ENCODE measurements around the gene CCDC87.

Gene CCDC87

DNA sequence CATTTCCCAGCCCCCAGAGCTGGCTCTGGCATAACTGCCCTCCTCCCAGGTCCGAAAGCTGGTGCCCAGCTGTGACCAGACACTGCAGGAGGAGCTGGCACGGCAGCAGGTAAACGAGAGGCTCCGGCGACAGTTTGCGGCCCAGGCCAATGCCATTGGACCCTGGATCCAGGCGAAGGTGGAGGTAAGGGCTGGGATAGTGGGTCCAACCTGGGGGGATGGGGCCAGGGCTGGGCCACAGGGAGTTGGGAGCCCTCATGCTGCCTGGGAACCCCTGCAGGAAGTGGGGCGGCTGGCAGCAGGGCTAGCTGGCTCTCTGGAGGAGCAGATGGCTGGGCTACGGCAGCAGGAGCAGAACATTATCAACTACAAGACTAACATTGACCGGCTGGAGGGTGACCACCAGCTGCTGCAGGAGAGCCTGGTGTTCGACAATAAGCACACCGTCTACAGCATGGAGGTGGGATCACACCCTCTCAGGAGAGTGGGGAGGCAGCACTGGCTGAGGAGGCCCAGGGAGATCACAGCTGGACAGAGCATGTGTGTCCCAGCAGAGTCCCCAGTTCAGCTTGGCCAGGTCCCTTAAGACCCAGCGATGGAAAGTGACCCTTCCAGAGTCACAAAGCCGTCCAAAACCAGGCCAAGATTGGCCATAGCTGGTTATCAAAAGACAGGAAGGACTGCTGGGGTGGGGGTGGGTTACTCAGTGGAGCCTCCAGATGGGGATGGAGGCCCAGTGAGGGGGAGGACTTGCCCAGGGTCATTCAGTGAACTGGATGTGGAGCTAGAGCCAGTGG, 31.5 kb downstream of the CCDC87 start:
- Mint-ChIP-seq H3K36me3 (peaks cover 4% of the 10 kb centered on the region), H3K27me3 (peaks cover 11% of the 10 kb centered on the region), H3K4me3 (no peak overlapping the region), H3K9me3 (no peaks in the 10 kb centered on the region), H3K27ac (no peak overlapping the region), H3K4me1 (no peaks in the 10 kb centered on the region)
- DNase-seq (ENCODE audit: low spot score in 2 of 2): no peak
- ATAC-seq (ENCODE audit: low read depth): no peak

DNA sequence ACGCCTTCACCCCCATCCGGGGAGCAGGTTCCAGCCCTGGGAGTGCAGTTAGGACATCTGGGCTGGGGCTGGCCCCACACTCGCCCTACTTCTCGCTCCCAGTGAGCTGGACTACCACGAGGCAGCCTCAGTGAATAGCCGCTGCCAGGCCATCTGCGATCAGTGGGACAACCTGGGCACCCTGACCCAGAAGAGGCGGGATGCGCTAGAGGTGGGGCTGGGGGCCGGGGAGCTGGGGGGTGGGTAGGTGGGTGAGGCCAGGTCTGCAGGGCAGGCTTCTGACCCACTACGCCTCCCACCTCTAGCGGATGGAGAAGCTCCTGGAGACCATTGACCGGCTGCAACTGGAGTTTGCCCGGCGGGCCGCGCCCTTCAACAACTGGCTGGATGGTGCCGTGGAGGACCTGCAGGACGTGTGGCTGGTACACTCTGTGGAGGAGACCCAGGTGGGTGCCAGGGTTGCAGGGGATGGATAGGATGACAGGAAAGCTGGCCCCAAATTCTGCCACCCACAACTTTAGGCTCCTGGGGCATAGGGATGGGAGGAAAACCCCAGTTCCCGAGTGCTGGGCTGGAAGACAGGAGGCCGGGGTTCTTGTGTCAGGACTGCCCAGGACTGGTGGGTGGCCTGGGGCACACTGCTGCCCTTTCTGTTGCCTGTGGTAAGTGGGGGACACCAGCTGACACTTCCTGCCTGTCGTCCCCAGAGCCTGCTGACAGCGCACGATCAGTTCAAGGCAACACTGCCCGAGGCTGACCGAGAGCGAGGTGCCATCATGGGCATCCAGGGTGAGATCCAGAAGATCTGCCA, 32.8 kb downstream of the CCDC87 start:
- H3K36me3 Mint-ChIP-seq: no peaks in the 10 kb centered on the region
- peaks cover 9% of the 10 kb centered on the region for H3K27me3 Mint-ChIP-seq
- H3K4me3 Mint-ChIP-seq: no peak overlapping the region
- H3K9me3 Mint-ChIP-seq: no peaks in the 10 kb centered on the region
- ATAC-seq (ENCODE audit: low read depth) (no peak), DNase-seq (ENCODE audit: low spot score in 2 of 2) (no peak)
- H3K27ac Mint-ChIP-seq: no peak overlapping the region
- H3K4me1 Mint-ChIP-seq: no peaks in the 10 kb centered on the region

DNA sequence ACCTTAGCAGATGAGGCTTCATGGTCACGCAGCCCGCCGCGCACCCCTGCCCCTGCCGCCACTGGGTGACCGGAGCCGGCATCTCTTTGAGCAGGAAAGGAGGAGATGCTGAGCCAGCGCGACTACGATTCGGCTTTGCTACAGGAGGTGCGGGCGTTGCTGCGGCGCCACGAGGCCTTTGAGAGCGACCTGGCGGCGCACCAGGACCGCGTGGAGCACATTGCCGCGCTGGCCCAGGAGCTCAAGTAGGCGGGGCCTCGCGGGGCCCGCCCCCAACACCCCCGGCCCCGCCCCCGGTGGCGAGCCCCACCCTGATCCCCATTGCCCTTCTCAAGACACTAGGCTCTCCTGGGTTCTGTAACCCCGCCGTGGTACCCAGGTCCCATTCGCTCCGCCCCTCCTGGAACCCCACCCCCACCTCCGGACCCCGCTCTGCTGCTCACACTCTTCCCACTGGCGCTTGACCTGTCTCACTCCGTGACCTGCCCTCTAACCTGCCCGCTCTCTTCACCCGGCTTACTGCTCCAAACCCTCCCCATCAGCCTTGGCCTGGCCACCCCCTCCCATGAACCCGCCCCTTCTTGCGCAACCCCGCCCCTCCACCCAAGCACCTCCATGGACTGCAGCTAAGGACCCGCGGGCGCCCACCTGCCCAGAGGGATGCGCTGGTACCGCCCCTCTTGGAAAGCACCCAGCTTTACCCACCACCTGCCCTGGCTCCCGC, 33.6 kb downstream of the CCDC87 start:
- ATAC-seq (ENCODE audit: low read depth): peak; percentile 55
- DNase-seq (ENCODE audit: low spot score in 2 of 2): no peak
- no peaks in the 10 kb centered on the region for H3K36me3 Mint-ChIP-seq
- H3K4me3 Mint-ChIP-seq: no peak overlapping the region
- H3K9me3 Mint-ChIP-seq: no peaks in the 10 kb centered on the region
- H3K27ac Mint-ChIP-seq: no peak overlapping the region
- peaks cover 9% of the 10 kb centered on the region for H3K27me3 Mint-ChIP-seq
- H3K4me1 Mint-ChIP-seq: no peaks in the 10 kb centered on the region

DNA sequence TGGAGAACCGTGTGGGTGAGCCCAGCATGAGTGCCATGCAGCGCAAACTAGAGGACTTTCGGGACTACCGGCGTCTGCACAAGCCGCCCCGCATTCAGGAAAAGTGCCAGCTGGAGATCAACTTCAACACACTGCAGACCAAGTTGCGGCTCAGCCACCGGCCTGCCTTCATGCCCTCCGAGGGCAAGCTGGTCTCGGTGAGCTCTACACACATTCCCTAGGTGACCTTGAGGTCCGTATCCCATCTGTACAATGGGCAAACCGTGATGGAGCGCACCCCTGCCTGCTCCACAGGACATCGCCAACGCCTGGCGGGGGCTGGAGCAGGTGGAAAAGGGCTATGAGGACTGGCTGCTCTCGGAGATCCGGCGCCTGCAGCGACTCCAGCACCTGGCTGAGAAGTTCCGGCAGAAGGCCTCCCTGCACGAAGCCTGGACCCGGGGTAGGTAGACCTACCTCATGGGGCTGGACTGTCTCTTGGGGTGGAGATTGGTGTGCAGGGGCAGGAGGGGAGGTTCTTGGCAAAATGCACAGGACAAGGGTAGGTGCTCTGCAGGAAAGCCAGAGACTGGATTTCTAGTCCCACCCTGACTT, 35.0 kb downstream of the CCDC87 start:
- no peaks in the 10 kb centered on the region for H3K36me3 Mint-ChIP-seq
- no peak overlapping the region for H3K27ac Mint-ChIP-seq
- DNase-seq (ENCODE audit: low spot score in 2 of 2) (no peak), ATAC-seq (ENCODE audit: low read depth) (no peak)
- no peaks in the 10 kb centered on the region for H3K9me3 Mint-ChIP-seq
- no peaks in the 10 kb centered on the region for H3K4me1 Mint-ChIP-seq
- H3K4me3 Mint-ChIP-seq: no peak overlapping the region
- peaks cover 9% of the 10 kb centered on the region for H3K27me3 Mint-ChIP-seq

DNA sequence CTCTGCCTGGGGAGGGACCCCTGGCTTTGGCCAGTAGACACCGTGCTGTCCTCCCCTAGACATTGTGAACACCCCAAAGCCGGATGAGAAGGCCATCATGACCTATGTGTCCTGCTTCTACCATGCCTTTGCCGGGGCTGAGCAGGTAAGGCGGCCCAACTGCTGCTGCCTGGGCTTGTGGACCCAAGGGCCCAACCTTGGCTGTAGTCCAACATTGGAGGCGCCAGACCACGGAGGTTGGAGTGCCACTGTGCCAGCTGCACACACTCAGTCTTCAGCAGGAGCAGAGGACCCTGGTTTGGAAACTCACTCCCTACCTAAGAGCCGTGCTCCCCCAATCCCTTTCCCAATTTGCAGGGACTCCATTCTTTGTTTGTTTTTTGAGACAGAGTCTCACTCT, 36.8 kb downstream of the CCDC87 start:
- H3K36me3 Mint-ChIP-seq: no peaks in the 10 kb centered on the region
- peaks cover 9% of the 10 kb centered on the region for H3K27me3 Mint-ChIP-seq
- no peak overlapping the region for H3K4me3 Mint-ChIP-seq
- no peak overlapping the region for H3K27ac Mint-ChIP-seq
- H3K9me3 Mint-ChIP-seq: no peaks in the 10 kb centered on the region
- ATAC-seq (ENCODE audit: low read depth): no peak
- DNase-seq (ENCODE audit: low spot score in 2 of 2): no peak
- H3K4me1 Mint-ChIP-seq: no peaks in the 10 kb centered on the region

DNA sequence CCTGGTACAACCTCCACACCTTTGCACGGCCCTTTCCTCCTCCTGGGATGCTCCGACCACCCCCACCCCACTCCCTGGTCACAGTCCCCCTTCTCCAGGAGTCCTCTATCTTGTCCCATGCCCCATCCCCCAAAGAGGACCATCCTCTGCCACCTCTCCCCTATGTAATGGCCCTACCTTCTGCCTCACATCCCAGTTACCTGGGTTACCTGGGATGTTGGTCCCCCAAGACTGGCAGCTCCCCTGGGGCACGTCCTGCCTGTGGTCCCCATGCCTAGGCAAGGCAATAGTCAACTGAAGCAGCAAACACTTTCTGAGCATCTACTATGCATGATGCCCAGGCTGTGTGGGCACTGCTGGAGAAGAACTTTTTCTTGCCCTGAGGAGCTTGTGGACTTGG, 37.4 kb downstream of the CCDC87 start:
- H3K36me3 Mint-ChIP-seq: no peaks in the 10 kb centered on the region

DNA sequence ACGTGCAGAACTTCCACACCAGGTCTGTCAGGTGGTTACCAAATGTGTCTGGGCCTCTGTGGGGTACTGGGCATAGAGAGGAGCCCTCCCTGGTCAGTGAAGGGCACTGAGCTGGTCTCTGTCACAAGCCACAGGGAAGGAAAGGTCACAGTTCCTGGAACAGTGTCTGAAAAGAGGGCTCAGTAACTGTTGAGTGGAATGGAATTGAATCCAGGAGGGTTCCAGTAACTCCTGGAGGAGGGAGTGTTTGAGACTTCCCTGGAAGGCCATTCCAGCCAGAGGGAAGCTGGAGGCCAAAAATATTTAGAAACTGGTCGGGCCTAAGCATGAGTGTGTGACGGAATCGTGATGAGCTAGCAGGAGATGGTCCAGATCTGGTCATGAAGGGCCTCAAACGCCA, 38.3 kb downstream of the CCDC87 start:
- no peak for ATAC-seq (ENCODE audit: low read depth)

More for the DNA sequence above, 37.4 kb downstream of the CCDC87 start:
- H3K27me3 Mint-ChIP-seq: peaks cover 9% of the 10 kb centered on the region
- no peaks in the 10 kb centered on the region for H3K4me1 Mint-ChIP-seq
- no peaks in the 10 kb centered on the region for H3K9me3 Mint-ChIP-seq
- ATAC-seq (ENCODE audit: low read depth) (no peak), DNase-seq (ENCODE audit: low spot score in 2 of 2) (no peak)
- no peak overlapping the region for H3K27ac Mint-ChIP-seq
- no peak overlapping the region for H3K4me3 Mint-ChIP-seq

DNA sequence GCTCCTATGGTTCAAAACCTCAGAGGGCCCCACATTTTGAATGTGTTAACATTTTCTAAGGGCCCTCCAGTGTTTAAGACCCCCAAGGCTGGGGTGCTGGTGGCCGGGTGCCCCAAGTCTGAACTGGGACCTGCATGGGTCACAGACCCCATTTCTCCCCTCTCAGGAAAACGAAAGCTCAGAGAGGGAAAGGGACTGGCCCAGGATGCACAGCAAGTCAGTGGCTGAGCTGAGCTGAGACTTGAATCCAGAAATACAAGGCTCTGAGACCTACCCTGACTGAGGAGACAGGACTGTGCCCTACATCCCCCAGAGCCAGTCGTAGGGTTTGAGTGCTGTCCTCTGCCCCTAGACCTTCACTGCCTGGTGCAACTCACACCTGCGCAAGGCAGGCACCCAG, 42.0 kb downstream of the CCDC87 start:
- no peak overlapping the region for H3K27ac Mint-ChIP-seq
- H3K4me3 Mint-ChIP-seq: no peak overlapping the region
- H3K9me3 Mint-ChIP-seq: no peaks in the 10 kb centered on the region
- H3K4me1 Mint-ChIP-seq: no peaks in the 10 kb centered on the region
- H3K27me3 Mint-ChIP-seq: no peaks in the 10 kb centered on the region
- H3K36me3 Mint-ChIP-seq: no peaks in the 10 kb centered on the region
- ATAC-seq (ENCODE audit: low read depth) (no peak), DNase-seq (ENCODE audit: low spot score in 2 of 2) (no peak)

More for the DNA sequence above, 38.3 kb downstream of the CCDC87 start:
- Mint-ChIP-seq H3K36me3 (no peaks in the 10 kb centered on the region), H3K4me1 (no peaks in the 10 kb centered on the region), H3K27ac (no peak overlapping the region), H3K4me3 (no peak overlapping the region), H3K27me3 (peaks cover 9% of the 10 kb centered on the region), H3K9me3 (no peaks in the 10 kb centered on the region)
- no peak for DNase-seq (ENCODE audit: low spot score in 2 of 2)

DNA sequence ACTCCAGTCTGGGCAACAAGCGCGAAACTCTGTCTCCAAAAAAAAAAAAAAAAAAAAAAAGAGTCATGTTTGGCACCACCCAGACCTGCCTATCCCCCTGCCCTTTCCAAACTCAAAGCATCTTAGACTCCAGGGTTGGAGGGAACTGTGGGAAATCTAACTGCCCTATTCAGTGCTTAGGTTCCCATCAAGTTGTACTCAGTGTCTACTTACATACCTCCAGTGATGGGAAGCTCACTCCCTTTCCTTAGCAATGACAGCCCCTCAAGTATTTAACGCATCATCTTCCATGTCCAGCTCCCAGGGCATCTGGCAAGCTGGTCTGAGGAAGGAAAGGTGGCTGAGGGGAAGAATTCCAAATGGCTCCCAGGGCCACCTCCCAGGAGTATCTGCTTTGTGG, 43.2 kb downstream of the CCDC87 start:
- Mint-ChIP-seq H3K9me3 (no peaks in the 10 kb centered on the region), H3K4me3 (no peak overlapping the region)

DNA sequence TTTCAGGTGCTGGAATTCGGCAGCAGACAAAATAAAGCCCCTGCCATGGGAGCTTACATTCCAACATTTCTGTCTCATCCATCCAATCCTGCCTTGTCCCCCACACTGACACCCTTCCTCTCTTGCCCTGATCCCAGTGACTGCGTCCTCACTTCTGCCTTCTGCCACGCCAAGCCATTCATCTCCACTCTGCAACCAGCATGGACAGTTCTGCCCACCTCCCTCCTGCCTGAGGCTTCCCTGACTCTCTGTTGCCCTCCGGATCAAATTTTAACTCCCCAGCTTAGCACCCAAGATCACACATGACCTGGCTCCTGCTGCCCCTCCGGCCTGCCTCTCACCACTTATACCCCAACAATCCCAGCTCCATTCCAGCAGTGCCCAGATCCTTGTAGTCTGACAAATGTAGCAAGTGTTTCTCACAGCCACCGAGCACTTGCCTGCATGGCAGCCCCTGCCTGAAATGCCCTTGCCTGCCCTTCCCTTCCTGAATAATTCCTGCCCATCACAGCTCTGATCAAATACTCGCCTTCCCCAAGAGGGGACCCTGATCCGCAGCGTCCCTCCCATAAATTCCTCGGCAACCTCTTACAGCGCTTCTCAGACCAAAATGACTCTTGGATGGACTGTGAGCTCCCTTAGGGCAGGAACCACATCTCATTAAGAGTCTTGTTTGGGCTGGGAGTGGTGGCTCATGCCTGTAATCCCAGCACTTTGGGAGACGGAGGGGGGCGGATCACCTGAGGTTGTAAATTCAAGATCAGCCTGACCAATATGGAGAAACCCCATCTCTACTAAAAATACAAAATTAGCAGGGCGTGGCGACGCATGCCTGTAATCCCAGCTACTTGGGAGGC, 43.9 kb downstream of the CCDC87 start:
- Mint-ChIP-seq H3K9me3 (no peaks in the 10 kb centered on the region), H3K36me3 (no peaks in the 10 kb centered on the region), H3K27ac (no peak overlapping the region), H3K4me3 (peak overlapping the region; percentile 1), H3K4me1 (peaks cover 8% of the 10 kb centered on the region), H3K27me3 (no peaks in the 10 kb centered on the region)
- no peak for DNase-seq (ENCODE audit: low spot score in 2 of 2)
- ATAC-seq (ENCODE audit: low read depth): no peak

More for the DNA sequence above, 43.2 kb downstream of the CCDC87 start:
- Mint-ChIP-seq H3K27ac (no peak overlapping the region), H3K27me3 (no peaks in the 10 kb centered on the region), H3K36me3 (no peaks in the 10 kb centered on the region), H3K4me1 (peaks cover 4% of the 10 kb centered on the region)
- DNase-seq (ENCODE audit: low spot score in 2 of 2): no peak
- no peak for ATAC-seq (ENCODE audit: low read depth)

DNA sequence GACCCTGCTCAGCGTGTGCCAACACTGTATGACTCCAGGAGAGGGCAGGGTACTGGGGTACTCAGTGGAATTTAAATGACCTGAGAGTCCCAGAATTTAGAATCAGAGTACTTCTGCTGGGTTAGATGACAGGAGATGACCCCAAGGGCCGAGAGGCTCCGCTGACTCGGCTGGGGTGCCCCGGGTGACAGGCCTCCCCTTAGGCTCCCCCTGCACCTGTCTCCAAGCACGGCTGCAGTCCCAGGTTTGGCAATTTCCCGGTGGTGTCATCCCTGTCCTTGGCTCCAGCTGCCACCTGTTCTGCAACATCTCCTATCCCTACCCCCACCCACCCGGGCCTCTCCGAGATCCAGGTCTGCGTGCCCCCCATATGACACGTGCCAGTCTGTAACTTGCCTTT, 44.8 kb downstream of the CCDC87 start:
- DNase-seq (ENCODE audit: low spot score in 2 of 2) (no peak), ATAC-seq (ENCODE audit: low read depth) (no peak)
- Mint-ChIP-seq H3K27me3 (no peaks in the 10 kb centered on the region), H3K27ac (no peak overlapping the region), H3K4me1 (peaks cover 18% of the 10 kb centered on the region), H3K4me3 (no peak overlapping the region), H3K36me3 (no peaks in the 10 kb centered on the region), H3K9me3 (no peaks in the 10 kb centered on the region)

DNA sequence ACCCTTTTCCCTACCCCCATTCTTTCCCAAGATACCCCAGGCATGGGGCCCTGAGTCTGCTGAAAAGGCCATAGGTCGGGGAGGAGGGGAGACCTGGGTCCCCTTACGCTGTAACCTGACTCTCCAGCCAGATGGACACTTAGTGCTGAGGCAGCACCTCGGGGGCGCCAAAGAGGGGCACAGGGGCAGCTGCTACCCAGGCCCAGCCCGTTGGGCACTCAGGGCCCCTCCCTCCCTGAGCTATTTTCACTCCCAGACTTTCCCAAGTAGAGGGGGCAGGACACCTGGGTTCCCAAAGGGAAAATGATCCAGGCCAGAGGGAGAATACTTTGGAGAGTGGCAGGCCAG, 45.2 kb downstream of the CCDC87 start:
- Mint-ChIP-seq H3K4me1 (peaks cover 18% of the 10 kb centered on the region), H3K27me3 (no peaks in the 10 kb centered on the region), H3K27ac (no peak overlapping the region)

DNA sequence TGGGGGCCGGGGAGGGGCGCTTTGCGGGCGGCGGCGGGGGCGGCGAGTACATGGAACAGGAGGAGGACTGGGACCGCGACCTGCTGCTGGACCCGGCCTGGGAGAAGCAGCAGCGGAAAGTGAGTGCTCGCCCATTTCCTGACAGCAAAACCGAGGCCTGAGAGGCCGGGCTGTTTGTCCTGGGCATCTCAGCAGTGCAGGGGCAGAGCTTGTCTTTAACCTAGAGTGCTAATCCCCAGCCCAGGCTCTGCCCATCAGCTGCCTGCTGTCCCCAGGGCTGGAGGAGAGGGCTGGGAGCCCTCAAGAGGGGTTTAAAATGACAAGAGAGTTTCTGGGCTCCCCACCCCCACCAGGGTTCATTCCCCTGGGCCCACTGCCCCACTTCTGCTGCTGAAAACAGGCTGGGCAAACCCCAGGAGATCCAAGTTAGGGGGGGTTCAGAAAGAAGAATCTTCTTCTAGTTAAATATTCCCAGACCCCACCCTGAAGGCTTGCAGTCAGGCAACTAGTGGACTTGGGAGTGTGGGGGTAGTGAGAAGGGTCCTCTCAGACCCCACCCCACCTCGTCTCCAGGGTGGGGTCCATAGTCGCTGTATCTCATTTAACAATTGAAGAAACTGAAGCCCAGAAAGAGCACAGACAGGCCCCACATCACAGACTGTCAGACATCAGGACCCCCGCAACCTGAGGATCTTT, 45.7 kb downstream of the CCDC87 start:
- H3K4me3 Mint-ChIP-seq: peak overlapping the region; percentile 86
- DNase-seq (ENCODE audit: low spot score in 2 of 2): no peak
- H3K9me3 Mint-ChIP-seq: no peaks in the 10 kb centered on the region
- peaks cover 6% of the 10 kb centered on the region for H3K36me3 Mint-ChIP-seq
- ATAC-seq (ENCODE audit: low read depth): no peak
- H3K4me1 Mint-ChIP-seq: peaks cover 24% of the 10 kb centered on the region
- no peaks in the 10 kb centered on the region for H3K27me3 Mint-ChIP-seq
- peak overlapping the region; percentile 19 for H3K27ac Mint-ChIP-seq

More for the DNA sequence above, 45.2 kb downstream of the CCDC87 start:
- Mint-ChIP-seq H3K9me3 (no peaks in the 10 kb centered on the region), H3K36me3 (peaks cover under 1% of the 10 kb centered on the region), H3K4me3 (no peak overlapping the region)
- ATAC-seq (ENCODE audit: low read depth) (no peak), DNase-seq (ENCODE audit: low spot score in 2 of 2) (no peak)

All from memory B cell (primary cell).